Neuronal stem cell (in vitro differentiated cells): ENCODE results near the gene ARHGEF28.

ENCODE experiments used
- DNase-seq: peaks from one replicate; pipeline ENCODE4 v3.0.0-alpha.2; 2013; ENCODE audit warnings: low spot score
- H2AFZ ChIP-seq: one replicate; pipeline ENCODE4 v1.6.1; 2013; ENCODE audit warnings: mild to moderate bottlenecking, low read length, inconsistent platforms
- H2AK5ac ChIP-seq: 2 replicates; pipeline ENCODE4 v1.6.1; 2013; ENCODE audit warnings: low read depth, mild to moderate bottlenecking, inconsistent platforms, low read length, moderate library complexity, mixed read lengths
- H2BK120ac ChIP-seq: 2 replicates; pipeline ENCODE4 v1.6.1; 2013; ENCODE audit warnings: low read depth, mild to moderate bottlenecking, inconsistent platforms, low read length, moderate library complexity, mixed read lengths
- H2BK12ac ChIP-seq: one replicate; pipeline ENCODE4 v1.6.1; 2013; ENCODE audit warnings: low read length, inconsistent platforms
- H2BK15ac ChIP-seq: 2 replicates; pipeline ENCODE4 v1.6.1; 2013; ENCODE audit warnings: mild to moderate bottlenecking, low read length, inconsistent platforms, mixed read lengths
- H2BK5ac ChIP-seq: one replicate; pipeline ENCODE4 v1.6.1; 2013; ENCODE audit warnings: inconsistent platforms, mild to moderate bottlenecking, low read length, moderate library complexity
- H3K14ac ChIP-seq: one replicate; pipeline ENCODE4 v1.6.1; 2013; ENCODE audit warnings: low read length, inconsistent platforms
- H3K18ac ChIP-seq: 2 replicates; pipeline ENCODE4 v1.6.1; 2013; ENCODE audit warnings: low read length, inconsistent platforms
- H3K23ac ChIP-seq: 2 replicates; pipeline ENCODE4 v1.6.1; 2013; ENCODE audit warnings: low read depth, mild to moderate bottlenecking, mixed read lengths, low read length, inconsistent platforms; ENCODE audit not compliant: poor library complexity
- H3K27ac ChIP-seq: replicated peaks from 3 replicates; pipeline ENCODE4 v1.5.1; 2013; ENCODE audit warnings: low read length, inconsistent platforms
- H3K27me3 ChIP-seq, 3 experiments: 2 replicates each; pipeline ENCODE4 v1.6.1; 2013; ENCODE audit warnings: low read length in 3 of 3, mild to moderate bottlenecking in 2 of 3, inconsistent platforms in 1 of 3, low read depth in 1 of 3, mixed read lengths in 1 of 3, moderate library complexity in 1 of 3; ENCODE audit not compliant: control insufficient read depth in 3 of 3, insufficient read depth in 3 of 3
- H3K36me3 ChIP-seq, 2 donors: replicated peaks in 1 of 2; 2 replicates each; pipeline ENCODE4 v1.6.1; 2013; ENCODE audit warnings: low read length in 2 of 2; ENCODE audit not compliant: control insufficient read depth in 2 of 2, insufficient read depth in 2 of 2
- H3K4ac ChIP-seq: 2 replicates; pipeline ENCODE4 v1.6.1; 2013; ENCODE audit warnings: inconsistent platforms, mild to moderate bottlenecking, low read length, moderate library complexity
- H3K4me1 ChIP-seq, 2 donors: 1 replicate in 1 of 2; 2 replicates in 1 of 2; pipeline ENCODE4 v1.6.1; 2013; ENCODE audit warnings: low read length in 2 of 2, low read depth in 1 of 2; ENCODE audit not compliant: control insufficient read depth in 2 of 2, insufficient read depth in 1 of 2
- H3K4me2 ChIP-seq: one replicate; pipeline ENCODE4 v1.6.1; 2013; ENCODE audit warnings: mild to moderate bottlenecking, low read length, inconsistent platforms; ENCODE audit not compliant: insufficient read depth, poor library complexity, severe bottlenecking
- H3K4me3 ChIP-seq, 2 donors: 2 replicates each; pipeline ENCODE4 v1.5.1; 2013; ENCODE audit warnings: low read length in 2 of 2, mild to moderate bottlenecking in 2 of 2, inconsistent platforms in 1 of 2, moderate library complexity in 1 of 2
- H3K79me1 ChIP-seq: one replicate; pipeline ENCODE4 v1.6.1; 2013; ENCODE audit warnings: low read depth, mild to moderate bottlenecking, inconsistent platforms, low read length, moderate library complexity
- H3K9ac ChIP-seq: one replicate; pipeline ENCODE4 v1.6.1; 2013; ENCODE audit warnings: mild to moderate bottlenecking, low read depth, low read length, inconsistent platforms; ENCODE audit not compliant: poor library complexity
- H3K9me3 ChIP-seq, 2 donors: replicated peaks in 1 of 2; 2 replicates each; pipeline versions ENCODE3 to v1.6.1; 2013; ENCODE audit warnings: low read length in 2 of 2, mild to moderate bottlenecking in 2 of 2, inconsistent platforms in 1 of 2, low read depth in 1 of 2, mixed read lengths in 1 of 2, moderate library complexity in 1 of 2; ENCODE audit not compliant: control insufficient read depth in 2 of 2, insufficient read depth in 1 of 2
- H4K8ac ChIP-seq: one replicate; pipeline ENCODE4 v1.6.1; 2013; ENCODE audit warnings: low read depth, mild to moderate bottlenecking, inconsistent platforms, low read length, moderate library complexity
- H4K91ac ChIP-seq: one replicate; pipeline ENCODE4 v1.6.1; 2013; ENCODE audit warnings: low read length, low read depth, mild to moderate bottlenecking, inconsistent platforms; ENCODE audit not compliant: poor library complexity
- WGBS, 2 donors: extraction: QIAGEN DNeasy Blood & Tissue Kit; methylation state at CpG; one replicate each; pipeline ENCODE4 v1.1.7; 2013; ENCODE audit warnings: missing lambda C conversion rate in 2 of 2, mixed read lengths in 1 of 2; ENCODE audit not compliant: insufficient read length in 2 of 2, insufficient replicate concordance in 1 of 2; ENCODE audit errors: extremely low coverage in 2 of 2; 5-methylcytosine and 5-hydroxymethylcytosine counted together

Gene ARHGEF28

GRCh38 chr5:73623901-73624404 lies 2.0 kb upstream of the ARHGEF28 start:
- no peak for DNase-seq
- no peak overlapping the region for H2BK15ac ChIP-seq
- H3K27ac ChIP-seq: no peak overlapping the region
- H3K4ac ChIP-seq: no peak overlapping the region
- H2BK120ac ChIP-seq: no peak overlapping the region
- no peak overlapping the region for H2AK5ac ChIP-seq
- H3K18ac ChIP-seq: no peak overlapping the region
- no peak overlapping the region for H2BK5ac ChIP-seq
- H2AFZ ChIP-seq: no peak overlapping the region
- WGBS, 2 donors: no CpG with 5 or more reads among the region's 2 CpGs
- H3K9ac ChIP-seq: no peak overlapping the region
- H3K23ac ChIP-seq: no peak overlapping the region
- no peak overlapping the region for H3K14ac ChIP-seq
- no peak overlapping the region for H3K4me2 ChIP-seq
- no peak overlapping the region for H2BK12ac ChIP-seq
- H3K27me3 ChIP-seq: peaks cover 0 to 77% (median 20%) of the 10 kb centered on the region in 3 experiments
- no peak overlapping the region for H3K4me3 ChIP-seq
- no peak overlapping the region for H4K91ac ChIP-seq
- no peaks in the 10 kb centered on the region for H3K79me1 ChIP-seq
- no peaks in the 10 kb centered on the region for H3K9me3 ChIP-seq
- peaks cover 2 to 5% of the 10 kb centered on the region in 2 donors for H3K4me1 ChIP-seq
- H3K36me3 ChIP-seq: no peaks in the 10 kb centered on the region
- H4K8ac ChIP-seq: no peak overlapping the region

GRCh38 chr5:73624888-73625287 lies 1.1 kb upstream of the ARHGEF28 start:
- H3K4me1 ChIP-seq: peaks cover 2 to 5% of the 10 kb centered on the region in 2 donors
- no peak overlapping the region for H3K18ac ChIP-seq
- no peak overlapping the region for H3K14ac ChIP-seq
- no peaks in the 10 kb centered on the region for H3K9me3 ChIP-seq
- no peak overlapping the region for H3K9ac ChIP-seq
- H2BK15ac ChIP-seq: no peak overlapping the region
- no peak overlapping the region for H3K4me2 ChIP-seq
- no CpG with 5 or more reads among the region's 6 CpGs for WGBS, 2 donors
- H2BK5ac ChIP-seq: no peak overlapping the region
- no peak overlapping the region for H4K8ac ChIP-seq
- H3K27ac ChIP-seq: no peak overlapping the region
- no peak overlapping the region for H2BK120ac ChIP-seq
- no peaks in the 10 kb centered on the region for H3K79me1 ChIP-seq
- H3K27me3 ChIP-seq: peaks cover 0 to 72% (median 20%) of the 10 kb centered on the region in 3 experiments
- DNase-seq: no peak
- no peak overlapping the region for H3K4ac ChIP-seq
- no peak overlapping the region for H2AFZ ChIP-seq
- H4K91ac ChIP-seq: no peak overlapping the region
- H3K36me3 ChIP-seq: no peaks in the 10 kb centered on the region
- H3K23ac ChIP-seq: peak overlapping the region; percentile 16
- H3K4me3 ChIP-seq: no peak overlapping the region
- H2AK5ac ChIP-seq: no peak overlapping the region
- no peak overlapping the region for H2BK12ac ChIP-seq

- peak overlapping the region; percentile 88 for H2AFZ ChIP-seq
- H3K18ac ChIP-seq: peak overlapping the region; percentile 44
- no peaks in the 10 kb centered on the region for H3K36me3 ChIP-seq
- H3K14ac ChIP-seq: no peak overlapping the region
- H2BK15ac ChIP-seq: no peak overlapping the region
- no peak overlapping the region for H4K8ac ChIP-seq
- no peak overlapping the region for H3K27ac ChIP-seq
- H3K9ac ChIP-seq: peak overlapping the region; percentile 47
- H3K23ac ChIP-seq: no peak overlapping the region
- peaks cover 0 to 71% (median 20%) of the 10 kb centered on the region in 3 experiments for H3K27me3 ChIP-seq
- no peak overlapping the region for H4K91ac ChIP-seq
- no peak overlapping the region for H3K4ac ChIP-seq
- no peak overlapping the region for H2BK120ac ChIP-seq
- H3K79me1 ChIP-seq: no peaks in the 10 kb centered on the region
- H2BK12ac ChIP-seq: no peak overlapping the region
- DNase-seq: no peak
- H3K4me3 ChIP-seq: peak overlapping the region; percentile 5 to 77
- no peaks in the 10 kb centered on the region for H3K9me3 ChIP-seq
- peaks cover 2 to 5% of the 10 kb centered on the region in 2 donors for H3K4me1 ChIP-seq
- H2AK5ac ChIP-seq: no peak overlapping the region
- peak overlapping the region; percentile 90 for H3K4me2 ChIP-seq
- no peak overlapping the region for H2BK5ac ChIP-seq
- no CpG with 5 or more reads among the region's 33 CpGs for WGBS, 2 donors
Measured at GRCh38 chr5:73625372-73625943, 538 bp upstream of the ARHGEF28 start.

GRCh38 chr5:73626814-73627313 lies 868 bp downstream of the ARHGEF28 start:
- no peak overlapping the region for H3K9ac ChIP-seq
- no peak overlapping the region for H4K91ac ChIP-seq
- no peak overlapping the region for H2BK12ac ChIP-seq
- DNase-seq: no peak
- no peak overlapping the region for H3K18ac ChIP-seq
- no CpG with 5 or more reads among the region's 14 CpGs for WGBS, 2 donors
- H3K4me1 ChIP-seq: peaks cover 2 to 5% of the 10 kb centered on the region in 2 donors
- no peak overlapping the region for H3K23ac ChIP-seq
- no peak overlapping the region for H2BK120ac ChIP-seq
- no peak overlapping the region for H3K4ac ChIP-seq
- no peak overlapping the region for H3K27ac ChIP-seq
- H3K36me3 ChIP-seq: no peaks in the 10 kb centered on the region
- H3K4me3 ChIP-seq: peak overlapping the region in 1 of 2 donors; percentile 87
- no peak overlapping the region for H2AK5ac ChIP-seq
- no peak overlapping the region for H3K14ac ChIP-seq
- H3K4me2 ChIP-seq: no peak overlapping the region
- no peaks in the 10 kb centered on the region for H3K79me1 ChIP-seq
- H2BK15ac ChIP-seq: no peak overlapping the region
- peaks cover 0 to 78% (median 20%) of the 10 kb centered on the region in 3 experiments for H3K27me3 ChIP-seq
- H4K8ac ChIP-seq: no peak overlapping the region
- no peak overlapping the region for H2BK5ac ChIP-seq
- H2AFZ ChIP-seq: peak overlapping the region; percentile 88
- H3K9me3 ChIP-seq: no peaks in the 10 kb centered on the region
